Activated CD8-positive, alpha-beta memory T cell treated with anti-CD3 and anti-CD28 coated beads for 48 hours (primary cell): ENCODE measurements around the gene SLC46A2.

ENCODE experiments used
- DNase-seq, 3 experiments: peaks; one replicate each; pipeline ENCODE4 v3.0.0-alpha.2; 2020; ENCODE audit warnings: low read depth in 2 of 3, low spot score in 2 of 3

SLC46A2 gene

DNA sequence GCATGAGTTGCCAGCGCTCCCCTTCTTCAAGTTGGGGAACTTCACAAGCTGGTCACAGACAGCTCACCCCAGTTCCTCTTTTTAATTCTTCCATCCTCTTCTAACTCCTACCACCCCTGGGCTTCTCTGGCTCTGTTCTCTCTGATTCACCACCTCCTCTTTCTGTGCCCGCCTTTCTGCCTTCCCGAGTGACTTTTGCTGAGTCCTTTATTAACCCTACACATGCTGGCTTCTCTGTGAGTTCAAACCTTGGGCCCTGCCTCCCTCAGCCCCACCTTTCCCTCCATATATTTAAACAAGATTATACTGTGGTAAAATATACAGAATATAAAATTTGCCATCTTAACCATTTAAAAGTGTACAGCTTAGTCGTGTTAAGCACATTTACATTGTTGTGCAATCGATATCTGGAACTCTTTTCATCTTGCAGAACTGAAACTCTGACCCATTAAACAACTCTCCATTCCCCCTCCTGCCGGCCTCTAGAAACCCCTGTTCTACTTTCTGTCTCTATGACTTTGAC is 32.0 kb downstream of the SLC46A2 start:
- DNase-seq, result no peak

DNA sequence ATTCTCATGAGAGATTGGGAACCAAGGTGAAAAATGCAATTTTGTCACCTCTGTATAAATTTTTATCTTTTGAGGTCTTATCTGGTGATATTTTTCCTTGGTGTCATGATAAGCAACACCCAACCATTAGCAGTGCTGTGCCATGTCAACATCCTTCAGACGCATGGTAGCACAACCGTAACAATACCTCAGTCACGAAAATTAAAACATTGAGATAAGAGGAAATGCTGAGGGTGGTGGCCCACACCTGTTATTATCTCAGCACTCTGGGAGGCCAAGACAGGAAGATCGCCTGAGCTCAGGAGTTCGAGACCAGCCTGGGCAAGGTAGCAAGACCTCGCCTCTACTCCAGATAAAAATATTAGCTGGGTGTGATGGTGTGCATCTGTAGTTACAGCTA is 32.7 kb downstream of the SLC46A2 start:
- no peak for DNase-seq

DNA sequence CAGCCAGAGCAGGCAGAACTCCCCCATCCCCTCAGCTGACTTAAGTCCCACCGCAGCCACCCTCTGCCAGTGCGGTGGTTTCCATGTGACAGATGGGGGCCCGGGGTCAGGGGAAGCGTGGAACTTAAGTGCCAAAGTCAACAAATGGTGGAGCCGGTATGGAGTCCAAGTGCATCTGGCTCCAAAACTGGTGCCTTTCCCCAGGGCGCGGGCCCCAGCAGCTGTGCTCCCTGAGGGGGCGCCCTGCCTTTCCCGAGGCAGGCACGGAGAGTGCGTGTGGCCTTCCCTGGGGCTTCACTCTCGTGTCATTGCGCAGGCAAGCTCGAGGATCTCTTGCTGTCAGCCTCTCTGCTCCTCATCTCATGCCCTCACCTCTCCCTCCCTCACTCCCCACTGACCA is 33.8 kb downstream of the SLC46A2 start:
- DNase-seq, result no peak

DNA sequence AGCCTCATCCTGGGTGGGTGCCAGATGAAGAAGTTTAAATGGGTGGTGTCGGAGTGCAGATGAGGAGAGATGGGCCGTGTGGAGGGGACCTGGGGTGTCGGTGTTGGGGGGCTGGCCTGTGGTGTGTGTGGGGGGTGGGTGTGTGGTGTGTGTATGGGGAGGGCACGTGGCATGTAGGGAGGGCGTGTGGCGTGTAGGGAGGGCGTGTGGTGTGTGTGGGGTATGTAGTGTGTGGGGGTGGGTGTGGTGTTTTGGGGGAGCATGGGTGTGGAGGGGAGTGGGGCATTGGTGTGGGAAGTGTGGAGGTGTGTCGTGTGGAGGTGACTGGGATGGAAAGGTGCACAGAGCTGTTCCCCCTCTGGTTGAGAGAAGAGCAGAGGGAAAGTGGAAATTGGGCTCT is 34.5 kb downstream of the SLC46A2 start:
- DNase-seq, result no peak

DNA sequence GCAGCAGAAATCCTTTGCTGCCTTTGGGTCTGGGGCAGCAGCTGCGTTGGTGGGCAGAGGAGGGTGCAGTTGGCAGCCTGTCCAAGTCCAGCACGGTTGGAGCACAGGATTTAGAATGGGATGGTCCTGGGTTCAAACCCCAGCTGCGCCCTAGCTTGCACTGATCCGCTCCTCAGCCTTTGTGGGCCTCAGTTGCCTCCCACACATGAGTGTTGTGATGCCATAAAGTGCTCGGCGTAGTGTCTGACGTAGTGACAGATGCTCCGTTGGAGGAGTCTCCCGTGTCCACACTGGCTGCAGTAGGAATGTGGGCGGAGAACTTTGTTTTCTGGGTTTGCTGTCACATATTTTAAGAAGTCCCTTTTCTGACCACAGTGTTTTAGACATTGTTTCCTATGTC is 36.0 kb downstream of the SLC46A2 start:
- no peak for DNase-seq

DNA sequence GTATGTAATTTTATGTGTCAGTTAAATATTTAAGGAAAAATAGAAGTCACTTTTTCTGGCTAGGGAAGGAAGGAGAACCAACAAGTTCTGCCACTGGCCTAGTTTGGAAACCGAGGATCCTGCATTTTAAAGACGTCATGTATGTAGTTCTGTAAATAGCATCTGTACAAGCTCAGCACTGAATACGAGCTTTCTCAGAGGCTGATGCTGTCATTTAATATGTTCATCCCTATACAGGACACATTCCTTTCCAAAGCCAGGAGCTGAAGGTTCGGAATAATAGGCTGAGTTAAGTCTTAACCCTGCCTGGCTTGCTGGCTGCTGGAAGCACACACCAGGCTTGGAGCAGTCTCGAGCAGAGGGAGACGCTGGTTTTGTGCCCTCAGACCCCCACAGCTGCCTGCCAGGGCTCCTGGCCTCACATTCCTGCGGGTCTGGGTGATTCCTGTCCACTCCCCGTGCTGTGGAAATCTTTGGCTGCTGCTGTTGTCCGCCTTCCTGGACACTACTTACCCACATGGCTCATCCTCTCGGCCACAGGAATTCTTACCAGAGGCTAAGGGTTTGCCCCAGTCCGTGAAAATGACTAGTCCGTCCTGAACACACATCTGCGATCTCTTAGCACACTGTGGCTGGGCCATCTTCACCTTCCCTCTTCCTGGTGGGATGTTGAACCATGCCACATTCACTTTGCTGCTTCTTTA is 36.6 kb downstream of the SLC46A2 start:
- no peak for DNase-seq

DNA sequence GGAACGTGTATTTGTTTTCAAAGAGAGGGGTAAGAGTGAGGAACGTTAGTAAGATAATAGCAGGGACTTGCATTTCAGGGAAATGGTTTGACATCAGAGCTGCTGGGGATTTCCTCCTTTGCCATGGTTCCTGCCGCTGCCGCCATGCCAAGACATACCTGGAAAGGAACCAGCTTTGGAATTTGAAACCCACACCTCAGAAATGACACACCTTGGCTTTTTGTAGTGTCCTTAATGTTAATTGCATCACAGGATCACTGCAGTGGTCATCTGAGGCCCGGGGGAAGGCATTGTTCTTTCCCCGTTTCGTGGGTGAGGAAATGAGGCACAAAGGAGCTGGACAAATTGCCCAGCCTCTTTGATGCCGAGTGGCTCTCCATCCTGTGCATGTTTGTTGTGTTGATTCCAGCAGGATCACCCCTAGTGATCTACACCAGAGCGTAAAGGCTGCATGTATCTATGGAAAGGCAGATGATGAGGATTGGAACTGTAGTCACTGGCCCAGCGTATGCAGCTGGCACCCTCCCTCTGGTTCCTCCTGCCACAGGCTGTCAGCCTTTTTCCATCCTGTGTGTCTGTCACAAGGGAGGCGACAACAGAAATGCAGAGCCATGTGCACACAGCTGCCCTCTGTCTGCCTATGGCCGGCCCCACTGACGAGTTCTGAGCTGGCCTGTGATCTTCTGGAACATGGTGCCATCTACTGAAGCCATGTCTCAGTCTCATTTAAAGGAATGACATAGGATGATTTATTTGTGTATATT is 37.8 kb downstream of the SLC46A2 start:
- DNase-seq, result no peak

DNA sequence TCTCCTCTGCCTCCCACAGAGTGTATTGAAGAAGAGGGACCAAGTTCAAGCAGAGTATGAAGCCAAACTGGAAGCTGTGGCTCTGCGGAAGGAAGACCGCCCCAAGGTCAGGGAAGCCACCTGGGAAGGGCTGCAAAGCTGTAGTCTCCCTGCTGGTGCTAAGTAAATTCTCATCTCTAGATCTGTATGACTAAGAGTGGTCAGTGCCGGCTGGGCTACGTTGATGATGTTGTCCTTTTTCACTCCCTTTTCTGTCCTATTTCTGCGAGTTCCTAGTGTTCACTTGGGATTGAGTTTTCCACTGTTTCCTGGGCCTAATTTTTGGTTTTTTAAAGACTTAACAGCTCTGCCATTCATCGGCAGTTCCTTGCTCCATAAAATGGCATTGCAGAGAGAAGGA is 39.8 kb downstream of the SLC46A2 start:
- no peak for DNase-seq

DNA sequence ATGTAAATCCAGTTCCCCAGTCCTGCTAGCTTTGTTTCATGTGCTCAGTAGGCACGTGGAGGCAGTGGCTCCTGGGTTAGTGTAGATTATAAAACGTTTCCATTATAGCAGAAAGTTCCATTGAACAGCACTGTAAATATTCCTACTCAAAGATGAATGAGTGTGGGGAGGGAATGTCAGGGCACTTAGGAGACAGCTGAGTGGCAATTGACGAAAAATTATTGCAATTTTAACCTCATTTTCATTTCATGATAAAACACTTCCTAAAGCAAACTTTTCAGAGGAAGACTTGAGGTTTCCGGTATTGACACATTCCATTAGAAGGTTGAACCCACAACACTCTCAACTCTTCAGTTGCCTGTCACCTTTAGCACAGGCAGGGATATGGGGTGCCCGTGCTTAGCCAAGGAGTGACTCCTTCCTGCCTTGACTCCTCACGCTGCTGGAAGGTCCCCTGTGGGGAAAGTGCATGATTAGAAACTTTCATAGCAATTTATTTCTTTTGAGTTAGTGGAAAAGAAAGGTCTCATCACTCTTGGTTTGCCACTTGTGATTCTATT is 41.2 kb downstream of the SLC46A2 start:
- DNase-seq, result no peak

DNA sequence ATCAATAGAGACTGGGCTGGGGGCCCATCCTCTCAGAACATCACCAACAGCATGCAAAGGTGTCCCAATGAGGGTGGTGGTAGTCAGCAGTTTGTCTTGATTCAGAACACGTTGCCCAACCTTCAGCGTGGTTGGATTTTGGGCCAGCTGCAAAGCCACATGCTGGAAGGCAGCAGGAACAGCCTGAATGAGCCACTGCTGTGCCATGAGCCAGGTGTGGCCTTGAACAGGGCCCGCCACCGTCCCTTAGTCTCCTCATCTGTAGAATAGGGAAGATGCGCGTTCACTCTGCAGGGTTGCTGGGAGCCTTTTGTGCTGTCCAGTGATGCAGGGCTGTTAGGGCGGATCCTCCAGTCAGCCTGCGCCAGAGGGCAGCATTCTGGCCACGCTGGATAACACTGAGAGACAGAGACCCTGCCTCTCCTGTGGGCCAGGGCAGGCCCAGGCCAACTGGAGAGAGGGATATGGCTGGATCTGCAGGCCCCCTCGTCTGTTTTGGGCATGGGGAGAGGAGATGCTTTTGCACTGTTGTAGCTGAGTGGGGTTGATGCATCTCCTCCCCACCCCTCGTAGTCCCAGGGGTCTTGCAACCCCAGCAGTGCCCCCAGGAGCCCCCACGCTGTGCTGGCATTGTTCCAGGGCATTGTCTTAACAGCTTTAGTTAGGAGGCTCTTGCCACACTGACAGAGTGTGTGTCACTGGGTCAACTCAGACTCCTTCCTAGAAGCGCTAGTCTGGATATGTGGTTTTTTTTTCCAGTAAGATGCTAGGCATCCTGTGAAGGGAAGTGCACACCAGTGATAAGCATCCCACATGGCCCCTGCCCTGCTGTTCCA is 42.1 kb downstream of the SLC46A2 start:
- no peak for DNase-seq

DNA sequence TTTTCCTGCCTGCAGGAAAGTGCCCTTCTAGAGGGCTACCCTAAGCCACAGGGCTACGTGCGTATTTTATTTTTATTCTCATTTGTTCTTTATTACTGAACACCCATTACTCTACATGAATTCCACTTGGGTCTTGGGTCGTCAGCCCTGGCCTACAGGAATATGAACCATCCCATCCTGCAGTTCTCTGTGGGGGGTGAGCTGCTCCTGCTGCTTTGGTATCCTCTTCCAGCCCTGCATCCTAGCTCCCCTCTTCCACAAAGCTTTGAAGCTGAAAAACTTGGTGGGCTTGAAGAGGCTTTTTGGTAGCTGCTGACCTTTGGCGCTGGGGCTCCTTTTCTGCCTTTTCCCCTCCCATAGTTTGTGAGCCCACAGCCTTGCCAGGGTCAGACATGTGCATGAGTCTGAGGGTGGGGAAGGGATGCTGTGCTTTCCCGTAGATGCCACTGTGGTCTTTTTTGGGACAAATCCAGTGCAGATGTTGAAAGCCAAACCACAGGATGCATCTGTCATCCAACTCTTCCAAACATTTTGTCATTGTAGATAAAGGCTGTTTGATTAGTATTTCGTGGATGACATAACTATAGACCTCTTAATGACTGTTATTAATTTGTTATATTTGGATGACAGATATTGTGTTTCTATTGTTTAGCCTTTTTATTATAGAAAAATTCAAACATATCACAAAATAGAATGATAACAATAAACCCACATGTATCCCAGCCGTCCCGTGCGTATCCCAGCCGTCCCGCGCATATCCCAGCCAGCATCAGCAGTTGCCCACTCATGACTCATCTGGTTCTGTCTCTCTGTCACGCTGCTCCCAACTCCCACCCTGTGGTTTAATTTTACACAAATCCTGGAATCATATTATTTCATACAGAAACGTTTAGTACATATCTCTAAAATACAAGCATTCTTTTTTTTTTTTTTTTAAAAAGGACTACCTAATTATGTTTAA is 43.9 kb downstream of the SLC46A2 start:
- DNase-seq, result no peak

DNA sequence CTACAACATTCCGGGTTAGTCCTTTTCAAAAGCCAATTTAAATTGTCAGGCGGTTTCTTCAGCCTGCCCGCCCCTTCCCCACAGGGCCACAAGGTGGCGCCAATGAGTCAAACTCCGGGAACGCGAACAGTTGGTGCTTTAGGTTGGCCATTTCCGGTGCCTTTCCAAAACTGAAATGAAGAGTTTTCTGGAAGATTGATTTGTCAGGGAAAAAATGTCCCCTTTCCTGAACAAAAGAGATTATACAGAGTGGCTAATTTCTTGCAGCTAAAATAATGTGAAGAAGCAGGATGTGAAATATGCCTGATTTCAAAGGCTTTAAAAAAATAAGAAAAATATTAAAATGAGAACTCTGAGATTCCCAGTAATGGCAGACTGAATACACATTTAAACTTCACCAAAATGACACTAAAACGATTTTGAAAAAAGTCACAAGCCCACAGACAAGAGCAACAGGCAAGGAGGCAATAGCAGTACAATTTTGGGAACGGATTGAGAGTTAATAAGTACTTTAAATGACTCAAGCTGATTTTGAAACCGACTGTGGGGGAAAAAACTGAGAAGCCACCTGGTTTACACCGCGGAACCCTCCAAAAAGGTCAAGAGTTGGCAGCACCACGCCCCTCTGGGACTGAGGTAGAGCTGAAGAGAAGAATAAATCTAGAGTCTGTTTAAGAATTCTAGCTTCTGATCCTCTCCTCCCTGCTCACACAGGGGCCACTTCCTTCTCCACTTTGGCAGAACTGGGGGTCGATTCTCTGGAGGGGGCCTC is 45.7 kb downstream of the SLC46A2 start:
- peak; percentile 50 to 75 (median 58) for DNase-seq

DNA sequence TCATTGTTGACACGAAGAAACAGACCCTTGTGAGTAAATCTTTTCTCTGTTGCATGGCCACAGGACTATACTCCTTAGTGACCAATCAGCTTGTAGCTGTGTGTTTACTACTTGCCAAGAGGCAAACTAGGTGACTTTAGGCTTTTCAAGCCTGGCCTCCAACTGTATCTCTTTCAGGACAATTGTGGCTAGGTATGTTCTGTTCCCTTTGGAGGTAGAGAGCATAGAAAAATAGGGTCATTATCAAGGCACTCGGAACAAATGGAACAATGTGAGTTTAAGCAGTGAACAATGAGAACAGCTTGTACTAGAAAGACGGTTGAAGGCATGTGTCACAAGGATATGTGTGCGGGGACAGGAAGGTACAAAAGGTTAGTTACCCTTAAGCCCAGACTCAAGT is 48.1 kb downstream of the SLC46A2 start:
- no peak for DNase-seq

DNA sequence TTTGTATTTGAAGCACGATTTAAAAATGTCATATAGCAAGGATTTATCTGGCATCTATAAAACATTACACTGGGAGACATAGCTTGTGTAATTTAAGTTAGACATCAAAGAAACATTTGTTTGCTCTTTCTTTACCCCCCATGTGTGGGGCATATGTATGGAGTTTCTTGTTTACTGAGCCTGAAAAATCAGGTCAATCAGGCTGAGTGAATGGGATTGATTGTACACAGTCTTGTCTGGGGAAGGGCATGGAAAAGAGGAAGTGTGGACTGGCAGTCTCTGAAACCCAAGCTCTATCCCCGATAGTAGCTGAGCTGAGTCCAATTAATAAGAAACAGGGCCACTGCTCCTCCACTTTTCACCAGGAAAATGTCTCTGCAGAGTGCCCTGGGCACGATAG is 49.4 kb downstream of the SLC46A2 start:
- no peak for DNase-seq

DNA sequence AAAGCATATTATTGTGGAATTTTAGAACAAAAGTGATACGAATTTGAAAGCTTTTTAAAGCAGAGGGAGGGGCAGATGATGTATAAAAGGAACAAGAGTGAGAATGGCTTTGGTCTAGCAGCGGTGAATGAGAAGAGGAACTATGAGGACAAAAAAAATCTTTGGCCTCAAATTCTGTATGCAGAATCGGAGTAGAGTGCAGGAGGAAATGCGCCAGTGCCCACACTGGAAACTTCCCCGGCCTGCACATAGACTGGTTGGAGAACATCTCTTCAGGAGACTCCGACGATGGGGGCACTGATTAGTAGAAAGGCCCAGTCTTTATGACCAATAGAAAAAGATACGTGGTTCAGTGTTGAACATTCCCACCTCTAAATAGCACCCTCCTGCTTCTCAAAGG is 51.3 kb downstream of the SLC46A2 start:
- no peak for DNase-seq

DNA sequence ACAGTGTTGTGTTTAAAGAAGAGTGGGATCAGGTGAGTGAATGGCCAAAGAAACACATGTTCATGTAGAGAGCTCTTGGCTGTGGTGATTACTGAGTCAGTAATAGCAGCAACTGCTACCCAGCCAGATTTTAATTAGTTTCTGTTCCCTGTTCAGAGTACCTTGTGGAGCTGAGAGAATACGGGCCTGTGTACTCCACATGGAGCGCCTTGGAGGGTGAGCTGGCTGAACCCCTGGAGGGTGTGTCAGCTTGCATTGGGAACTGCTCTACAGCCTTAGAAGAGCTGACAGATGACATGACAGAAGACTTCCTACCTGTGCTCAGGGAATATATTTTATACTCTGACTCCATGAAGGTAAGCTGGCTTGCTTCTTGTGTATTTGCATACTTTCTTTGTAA is 52.3 kb downstream of the SLC46A2 start:
- no peak for DNase-seq

DNA sequence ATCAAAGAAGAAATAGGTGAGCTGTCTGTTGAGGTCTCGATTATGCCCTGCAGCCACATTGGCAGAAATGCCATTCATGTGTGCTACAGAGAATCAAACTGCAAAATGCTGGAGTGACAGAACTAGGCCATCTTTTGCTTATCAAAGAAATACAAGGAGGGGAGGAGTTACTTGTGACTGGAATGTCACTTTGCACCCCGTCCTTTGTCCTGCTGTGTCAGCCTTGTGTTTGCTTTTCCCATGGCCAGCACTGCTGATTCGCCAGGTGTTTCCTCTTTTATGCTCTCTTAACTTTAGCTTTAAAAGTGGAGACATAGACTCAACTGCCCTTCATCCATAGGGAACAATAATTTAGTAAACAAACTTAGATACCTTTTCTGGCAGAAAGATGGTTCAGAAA is 54.3 kb downstream of the SLC46A2 start:
- no peak for DNase-seq

DNA sequence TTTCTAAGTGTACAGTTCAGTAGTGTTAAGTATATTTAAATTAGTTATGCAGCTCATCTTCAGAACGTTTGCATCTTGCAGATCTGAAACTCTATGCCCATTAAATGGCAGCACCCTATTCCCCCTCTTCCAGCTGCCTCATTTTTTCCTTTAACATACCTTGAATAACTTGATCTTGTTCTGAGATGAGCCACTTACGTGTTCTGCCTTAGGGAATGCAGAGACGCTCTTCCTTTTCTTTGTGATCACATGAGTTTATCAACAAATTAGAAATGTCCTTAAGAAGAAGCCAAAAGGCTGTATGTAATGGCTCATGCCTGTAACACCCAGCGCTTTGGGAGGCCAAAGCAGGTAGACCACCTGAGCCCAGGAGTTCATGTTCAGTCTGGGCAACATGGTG is 57.6 kb downstream of the SLC46A2 start:
- DNase-seq, result no peak

DNA sequence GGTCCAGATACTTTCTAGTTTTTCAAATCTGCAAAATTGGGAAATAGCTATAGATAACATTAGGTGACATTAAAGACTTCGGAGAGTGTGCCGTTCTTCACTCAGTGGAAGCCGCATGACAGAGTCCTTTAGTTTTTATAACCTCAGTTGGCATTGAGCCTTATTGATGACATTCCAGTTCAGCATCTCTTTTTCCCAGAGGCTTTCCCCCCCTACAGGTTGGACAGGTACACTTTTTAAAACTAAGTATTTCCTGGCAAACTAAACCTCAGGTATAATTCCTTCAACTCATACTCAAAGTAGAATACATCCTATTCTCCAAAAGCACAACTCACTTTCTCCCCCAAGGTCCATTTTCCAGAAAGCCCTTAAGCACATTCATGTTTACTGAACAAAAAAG is 58.7 kb downstream of the SLC46A2 start:
- DNase-seq, result no peak
